SU-DHL-6 (cell line): ENCODE measurements around the gene MYOM1.

Source experiments
- H2AFZ ChIP-seq: fragments of 200-600 bp; sonication (generic); 2 replicates; pipeline ENCODE4 v1.6.1; 2014; ENCODE audit warnings: low read depth, mild to moderate bottlenecking, moderate library complexity, mixed read lengths, antibody characterized with exemption, low read length; ENCODE audit not compliant: severe bottlenecking
- H3F3A ChIP-seq: fragments of 200-600 bp; shearing (Covaris generic); 2 replicates; pipeline ENCODE4 v1.6.0; 2016; ENCODE audit warnings: antibody characterized with exemption, mild to moderate bottlenecking; ENCODE audit not compliant: insufficient read depth
- H3K27ac ChIP-seq: fragments of 200-600 bp; sonication (generic); 2 replicates; pipeline ENCODE4 v1.5.1; 2016; ENCODE audit warnings: low read depth, mild to moderate bottlenecking, low read length, moderate library complexity, mixed read lengths
- H3K27me3 ChIP-seq: fragments of 200-600 bp; sonication (generic), shearing (Covaris generic); 2 replicates; pipeline ENCODE4 v1.6.0; 2014; ENCODE audit warnings: mild to moderate bottlenecking, low read length
- H3K36me3 ChIP-seq: fragments of 200-600 bp; sonication (generic); 2 replicates; pipeline ENCODE4 v1.6.1; 2014; ENCODE audit warnings: mild to moderate bottlenecking, low read length, mixed read lengths
- H3K4me2 ChIP-seq: fragments of 300-600, 200-600 bp; shearing (Covaris generic), sonication (generic); 2 replicates; pipeline ENCODE4 v1.6.0; 2014; ENCODE audit warnings: low read length, low read depth, mild to moderate bottlenecking; ENCODE audit not compliant: poor library complexity, severe bottlenecking
- H3K4me3 ChIP-seq: fragments of 200-600 bp; sonication (generic); 2 replicates; pipeline ENCODE4 v1.5.1; 2014; ENCODE audit warnings: antibody characterized with exemption, low read length, mild to moderate bottlenecking, mixed read lengths; ENCODE audit not compliant: insufficient read depth, poor library complexity, severe bottlenecking
- H3K79me2 ChIP-seq: fragments of 200-600 bp; sonication (generic); 2 replicates; pipeline ENCODE4 v1.6.1; 2014; ENCODE audit warnings: mild to moderate bottlenecking, low read length, moderate library complexity; ENCODE audit not compliant: insufficient read depth
- H3K9ac ChIP-seq: fragments of 200-600 bp; sonication (generic); 2 replicates; pipeline ENCODE4 v1.7.0; 2014; ENCODE audit warnings: mild to moderate bottlenecking, low read length
- H3K9me2 ChIP-seq: fragments of 200-600 bp; sonication (generic); replicated peaks from 2 replicates; pipeline ENCODE4 v1.6.1; 2014; ENCODE audit warnings: low read length; ENCODE audit not compliant: insufficient read depth
- H3K9me3 ChIP-seq: fragments of 200-600 bp; sonication (generic); 2 replicates; pipeline ENCODE4 v1.6.1; 2014; ENCODE audit warnings: low read length, mixed read lengths; ENCODE audit not compliant: insufficient read depth
- H4K20me1 ChIP-seq: fragments of 200-600 bp; sonication (generic); 2 replicates; pipeline ENCODE4 v1.6.1; 2014; ENCODE audit warnings: low read depth, mild to moderate bottlenecking, antibody characterized with exemption, low read length, moderate library complexity, mixed read lengths
- CTCF ChIP-seq: fragments of 200-600 bp; sonication (generic); IDR thresholded peaks from one replicate; pipeline ENCODE4 v1.5.1; 2017; ENCODE audit warnings: antibody characterized with exemption, mild to moderate bottlenecking, low read length, moderate library complexity; ENCODE audit not compliant: insufficient read depth, poor library complexity, severe bottlenecking
- EZH2phosphoT487 ChIP-seq: fragments of 200-600 bp; sonication (generic), shearing (Covaris generic); conservative IDR thresholded peaks from 2 replicates; pipeline ENCODE4 v1.6.1; 2018; ENCODE audit warnings: mild to moderate bottlenecking, antibody characterized with exemption, low read length, moderate library complexity, mixed read lengths

MYOM1 gene

GRCh38 chr18:3170441-3171161 is 49.2 kb downstream of the MYOM1 start:
- Histone ChIP-seq H3K27me3 (no peaks in the 10 kb centered on the region), H3K27ac (no peak overlapping the region), H3F3A (no peaks in the 10 kb centered on the region), H3K79me2 (no peaks in the 10 kb centered on the region), H3K9me2 (no peaks in the 10 kb centered on the region), H3K9ac (no peak overlapping the region), H3K9me3 (no peaks in the 10 kb centered on the region), H4K20me1 (no peaks in the 10 kb centered on the region), H3K4me3 (no peak overlapping the region), H3K4me2 (no peak overlapping the region), H2AFZ (no peak overlapping the region), H3K36me3 (no peaks in the 10 kb centered on the region)
- TF ChIP-seq CTCF (no peak), EZH2phosphoT487 (no peak)

GRCh38 chr18:3164381-3164780 is 55.4 kb downstream of the MYOM1 start:
- Histone ChIP-seq H3K27ac (no peak overlapping the region), H3K36me3 (no peaks in the 10 kb centered on the region), H3K9ac (no peak overlapping the region), H3K4me2 (no peak overlapping the region), H3K9me3 (no peaks in the 10 kb centered on the region), H4K20me1 (no peaks in the 10 kb centered on the region), H3K9me2 (no peaks in the 10 kb centered on the region), H2AFZ (no peak overlapping the region), H3F3A (no peaks in the 10 kb centered on the region), H3K79me2 (no peaks in the 10 kb centered on the region), H3K27me3 (no peaks in the 10 kb centered on the region), H3K4me3 (no peak overlapping the region)
- TF ChIP-seq CTCF, result no peak
- TF ChIP-seq EZH2phosphoT487, result no peak

GRCh38 chr18:3163968-3164367 is 55.8 kb downstream of the MYOM1 start:
- H3K9me2 ChIP-seq, result no peaks in the 10 kb centered on the region
- H3K79me2 ChIP-seq, result no peaks in the 10 kb centered on the region
- no peak overlapping the region for H3K9ac ChIP-seq
- H4K20me1 ChIP-seq, result no peaks in the 10 kb centered on the region
- H3K27ac ChIP-seq, result no peak overlapping the region
- H3K4me2 ChIP-seq, result no peak overlapping the region
- H3K36me3 ChIP-seq, result no peaks in the 10 kb centered on the region
- no peaks in the 10 kb centered on the region for H3K9me3 ChIP-seq
- H2AFZ ChIP-seq, result no peak overlapping the region
- no peaks in the 10 kb centered on the region for H3K27me3 ChIP-seq
- H3F3A ChIP-seq, result no peaks in the 10 kb centered on the region
- H3K4me3 ChIP-seq, result no peak overlapping the region
- no peak for TF ChIP-seq EZH2phosphoT487
- no peak for TF ChIP-seq CTCF
